DMS 273 (cell line): Measurements from ENCODE around the gene AIF1.
A peak's percentile ranks its signal among the peaks of the same experiment; 100 is the strongest.

ENCODE experiments used
- DNase-seq: peaks from one replicate; lab custom pipeline; 2025; ENCODE audit not compliant: unreplicated experiment; lab: John Stamatoyannopoulos, UW

Gene AIF1

DNA sequence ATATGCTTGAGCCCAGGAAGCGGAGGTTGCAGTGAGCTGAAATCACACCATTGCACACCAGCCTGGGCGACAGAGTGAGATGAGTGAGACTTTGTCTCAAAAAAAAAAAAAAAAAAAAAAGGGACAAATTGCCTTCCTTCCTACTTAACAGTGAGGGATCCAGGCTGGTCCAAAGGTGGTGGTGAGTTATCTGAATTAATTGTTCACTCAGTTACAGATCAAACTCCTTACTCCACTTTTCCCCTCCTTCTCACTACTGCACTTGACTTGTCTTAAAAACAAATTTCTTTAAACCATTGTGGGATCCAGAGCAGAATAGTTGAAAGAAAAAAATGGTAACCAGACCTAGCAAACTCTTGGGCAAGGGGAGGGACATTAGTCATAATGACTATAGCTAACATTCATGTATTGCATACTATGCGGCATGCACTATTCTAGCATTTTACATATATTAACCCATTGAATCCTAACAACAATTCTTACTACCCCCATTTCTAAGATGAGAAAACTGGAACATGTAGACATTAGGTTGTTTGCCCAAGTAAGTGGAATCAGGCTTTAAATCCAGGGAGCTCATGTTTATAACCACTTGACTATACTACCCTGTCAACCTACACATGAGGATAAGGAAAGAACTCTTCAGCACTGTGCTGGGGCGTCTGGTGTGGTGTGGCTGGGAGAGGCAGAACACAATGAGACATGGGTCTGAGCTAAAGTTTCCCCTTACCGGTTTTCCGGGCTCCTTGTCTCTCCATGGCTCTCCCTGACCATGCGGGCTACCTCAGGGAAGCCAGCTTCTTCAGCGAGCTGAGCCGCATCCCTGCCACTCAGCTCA, 48.3 kb downstream of the AIF1 start:
- no peak for DNase-seq

DNA sequence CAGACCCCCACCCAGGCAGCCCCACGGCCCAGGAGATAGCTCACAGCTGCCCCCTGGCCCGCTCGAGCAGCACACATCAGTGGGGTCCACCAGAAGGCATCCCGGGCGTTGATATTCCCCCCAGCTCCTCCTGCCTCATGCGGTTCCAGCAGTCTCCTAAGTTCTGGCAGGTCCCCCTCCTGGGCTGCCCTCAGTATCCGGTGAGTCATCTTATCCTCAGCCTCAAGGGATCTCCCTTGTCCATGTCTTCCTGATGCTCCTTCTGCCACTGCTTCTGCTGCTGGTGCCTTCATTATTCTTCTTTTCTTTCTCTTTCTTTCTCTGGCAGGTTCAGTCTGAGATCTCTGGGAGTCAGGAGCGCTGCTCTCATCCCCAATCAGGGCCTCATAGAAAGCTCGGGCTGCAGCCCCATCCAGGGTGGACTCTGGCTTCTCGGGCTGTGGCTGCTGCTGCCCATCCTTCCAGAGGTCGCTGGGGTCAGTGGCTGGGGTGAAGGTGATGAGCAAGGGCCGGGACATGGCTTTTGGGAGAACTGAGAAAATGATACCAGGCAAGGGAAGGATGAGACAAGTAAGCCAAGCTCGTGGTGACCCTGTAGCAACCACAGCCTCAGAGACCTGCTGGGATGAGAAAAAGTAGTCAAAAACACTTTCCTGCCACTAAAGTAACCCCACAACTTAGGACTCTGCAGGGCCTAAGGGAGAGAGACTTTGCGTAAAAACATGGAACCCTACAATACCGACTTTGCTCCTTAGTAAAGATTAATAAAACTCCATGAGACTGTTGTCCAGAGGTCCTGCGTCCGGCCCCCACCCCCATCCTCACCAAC, 49.1 kb downstream of the AIF1 start:
- DNase-seq: peak; percentile 70

DNA sequence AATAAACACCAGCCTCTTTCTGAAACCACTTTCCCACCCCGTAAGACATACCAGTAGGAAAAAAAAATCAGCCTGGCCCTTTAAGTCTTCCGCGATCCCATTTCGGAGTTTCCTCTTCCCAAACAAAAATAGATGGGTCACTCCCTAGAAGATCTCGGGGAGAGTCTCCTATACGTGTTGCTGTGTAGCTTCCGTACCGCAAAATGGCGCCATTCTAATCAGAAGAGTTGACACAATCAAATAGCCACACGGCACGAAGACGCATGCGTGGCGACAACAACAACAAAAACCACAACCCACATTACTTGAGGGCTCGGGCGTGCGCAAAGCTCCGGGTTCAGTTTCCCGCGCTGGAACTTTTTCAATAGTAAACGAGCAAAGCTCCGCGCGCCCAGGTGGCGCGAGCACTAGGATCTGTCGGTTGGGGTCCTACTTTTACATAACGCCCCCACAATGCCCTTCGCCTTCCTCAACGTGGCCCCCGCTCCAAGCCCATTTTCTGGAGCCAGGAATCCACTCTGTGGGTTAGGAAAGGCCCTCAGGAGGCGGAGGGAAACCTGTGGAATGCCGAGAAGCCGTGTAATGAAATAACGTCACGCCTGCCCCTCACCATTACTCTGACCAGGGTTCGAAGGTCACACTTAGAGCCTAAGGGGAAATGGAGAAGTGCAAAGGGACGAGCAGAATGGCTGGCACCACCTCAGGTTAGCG, 49.9 kb downstream of the AIF1 start, which contains the start of gene GPANK1:
Gene GPANK1, minus strand, starts transcription at position 208 of the 711 bp plus-strand sequence. CDS start 519 bp downstream, outside the sequence.
- DNase-seq: peak; percentile 98

DNA sequence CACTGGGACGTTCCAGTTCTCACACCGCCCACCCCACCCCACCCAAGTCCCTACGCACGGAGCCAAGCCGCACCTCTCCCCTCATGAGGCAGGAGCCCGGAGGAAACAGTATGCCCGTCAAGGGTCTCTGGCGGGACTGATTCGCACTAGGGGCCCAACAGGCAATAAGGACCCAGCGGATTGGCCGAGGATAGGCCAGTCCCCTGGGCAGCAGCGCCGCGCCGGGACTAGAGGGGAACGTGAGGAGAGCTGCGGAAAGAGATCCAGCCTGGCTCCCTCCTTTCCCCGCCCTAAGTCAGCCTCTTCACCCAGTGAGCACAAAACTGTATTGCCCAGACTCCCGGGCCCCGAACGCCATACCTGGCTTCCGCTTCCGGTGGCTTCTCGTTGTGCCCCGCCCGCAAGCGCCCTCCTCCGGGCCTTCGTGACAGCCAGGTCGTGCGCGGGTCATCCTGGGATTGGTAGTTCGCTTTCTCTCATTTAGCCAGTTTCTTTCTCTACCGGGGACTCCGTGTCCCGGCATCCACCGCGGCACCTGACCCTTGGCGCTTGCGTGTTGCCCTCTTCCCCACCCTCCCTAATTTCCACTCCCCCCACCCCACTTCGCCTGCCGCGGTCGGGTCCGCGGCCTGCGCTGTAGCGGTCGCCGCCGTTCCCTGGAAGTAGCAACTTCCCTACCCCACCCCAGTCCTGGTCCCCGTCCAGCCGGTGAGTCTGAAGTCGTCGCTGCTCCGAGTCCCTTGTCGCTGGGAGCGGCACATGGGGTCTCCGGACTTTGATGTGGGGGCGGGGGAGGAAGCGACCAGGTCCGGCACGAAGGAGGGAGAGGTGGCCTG, 50.7 kb downstream of the AIF1 start, which contains the start of gene CSNK2B:
Gene CSNK2B, plus strand, starts transcription at position 580 of the 836 bp plus-strand sequence. CDS start 752 bp downstream, outside the sequence.
- DNase-seq: peak; percentile 99

DNA sequence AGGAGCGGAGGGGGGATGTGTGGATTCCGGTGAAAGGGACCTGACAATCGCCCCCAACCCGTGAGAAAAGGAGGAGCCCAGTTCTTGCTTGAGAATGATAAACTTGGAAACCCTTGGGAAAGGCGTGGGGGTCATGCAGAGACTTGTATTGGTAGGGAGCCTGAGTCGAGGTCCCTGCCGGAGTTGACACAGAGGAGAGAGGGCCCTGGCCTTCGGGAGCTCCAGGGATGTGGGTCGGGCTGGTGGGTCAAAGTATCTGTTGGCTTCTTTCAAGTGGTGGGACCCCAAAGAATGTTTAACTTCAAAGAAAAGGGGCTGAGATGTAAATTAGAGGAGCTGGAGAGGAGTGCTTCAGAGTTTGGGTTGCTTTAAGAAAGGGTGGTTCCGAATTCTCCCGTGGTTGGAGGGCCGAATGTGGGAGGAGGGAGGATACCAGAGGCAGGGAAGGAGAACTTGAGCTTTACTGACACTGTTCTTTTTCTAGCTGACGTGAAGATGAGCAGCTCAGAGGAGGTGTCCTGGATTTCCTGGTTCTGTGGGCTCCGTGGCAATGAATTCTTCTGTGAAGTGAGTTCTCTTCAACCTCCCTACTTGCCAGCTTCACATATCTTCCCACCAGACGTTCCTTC, 51.4 kb downstream of the AIF1 start:
- DNase-seq: no peak
